ENCODE data around the gene CRYM.
A peak's percentile ranks its signal among the peaks of the same experiment; 100 is the strongest.
"Not testable (repeated sequence)": the region's sequence is repeated elsewhere in the genome, so short reads cannot be mapped to it uniquely, and the experiment has no call there.

The CRYM gene

DNA sequence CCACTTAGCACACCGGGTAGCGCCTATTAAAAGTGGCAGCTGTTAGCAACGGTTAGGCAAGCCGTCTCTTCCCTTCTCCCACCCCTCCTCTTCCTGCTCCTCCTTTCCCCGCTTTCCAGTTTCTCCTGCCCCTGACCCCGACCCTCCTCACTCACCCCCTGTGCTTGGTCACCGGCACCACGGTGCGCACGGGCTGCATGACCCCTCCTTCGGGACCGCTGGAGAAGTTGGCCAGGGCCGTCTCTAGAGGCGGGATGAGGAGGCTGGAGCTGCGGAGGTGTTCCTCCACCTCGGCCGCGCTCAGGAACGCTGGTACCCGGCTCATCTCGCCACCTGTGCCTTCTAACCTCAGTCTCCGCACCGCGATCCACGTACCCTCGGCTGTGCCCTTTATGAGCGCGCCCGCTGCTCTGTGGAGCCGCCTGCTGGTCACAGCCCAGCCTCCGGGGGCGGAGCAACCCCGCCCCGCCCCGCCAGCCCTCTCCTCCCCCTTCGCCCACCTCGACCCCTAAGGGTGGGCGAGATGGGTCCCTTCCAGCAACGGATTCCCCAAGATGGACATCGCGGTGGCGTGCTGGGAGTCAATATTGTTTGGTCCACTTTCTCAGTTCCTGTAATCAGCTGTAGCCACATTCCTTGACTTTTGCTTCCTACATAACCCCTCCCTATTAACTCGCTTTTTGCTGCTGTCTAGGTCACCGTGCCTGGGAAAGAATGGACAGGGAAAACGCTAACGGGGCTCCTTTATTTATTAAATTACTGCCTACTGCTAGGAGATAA lies at the start of gene CRYM:
Gene CRYM (minus strand): TSS at position 364 of the 780 bp plus-strand sequence. CDS start 39 bp downstream, at position 325.
- DNase-seq: peak in 2 of 4 experiments; percentile 14 to 24

DNA sequence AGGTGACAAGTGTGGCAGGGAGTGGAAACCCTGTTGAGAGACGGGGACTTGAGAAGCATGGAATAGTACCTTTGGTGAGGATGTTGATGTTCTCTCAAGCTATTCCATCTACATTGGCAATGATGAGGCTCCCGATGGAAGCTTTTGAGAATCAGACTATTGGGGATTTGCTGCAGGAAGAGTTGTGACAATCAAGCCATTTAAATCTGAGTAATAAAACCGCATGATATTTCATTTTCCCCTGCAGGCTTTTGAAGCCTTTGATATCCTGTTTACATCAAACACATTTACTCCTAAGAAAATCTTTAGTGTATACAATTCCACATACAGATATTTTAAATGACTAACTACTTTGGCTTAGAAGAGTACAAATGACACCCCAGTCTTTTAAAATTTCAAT lies 49.0 kb upstream of the CRYM start:
- no peak for DNase-seq

DNA sequence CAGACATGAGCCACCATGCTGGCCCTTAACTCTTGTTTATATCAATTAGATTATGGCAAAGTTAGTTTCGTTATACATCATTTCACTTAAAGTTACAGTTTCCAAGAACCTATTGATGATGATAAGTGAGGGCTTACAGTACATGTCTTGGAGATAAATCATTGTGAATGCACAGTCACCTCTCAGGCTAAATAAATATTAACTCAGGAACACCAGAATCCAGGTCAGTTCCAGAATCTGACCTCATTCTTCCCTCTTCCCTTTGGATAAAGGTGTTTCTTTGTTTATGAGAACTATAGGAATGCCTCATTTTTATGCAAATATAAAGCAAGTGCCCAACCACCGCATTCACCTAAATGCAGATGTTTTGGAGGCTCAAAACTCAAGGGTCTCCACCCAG lies 48.4 kb upstream of the CRYM start:
- DNase-seq: no peak

DNA sequence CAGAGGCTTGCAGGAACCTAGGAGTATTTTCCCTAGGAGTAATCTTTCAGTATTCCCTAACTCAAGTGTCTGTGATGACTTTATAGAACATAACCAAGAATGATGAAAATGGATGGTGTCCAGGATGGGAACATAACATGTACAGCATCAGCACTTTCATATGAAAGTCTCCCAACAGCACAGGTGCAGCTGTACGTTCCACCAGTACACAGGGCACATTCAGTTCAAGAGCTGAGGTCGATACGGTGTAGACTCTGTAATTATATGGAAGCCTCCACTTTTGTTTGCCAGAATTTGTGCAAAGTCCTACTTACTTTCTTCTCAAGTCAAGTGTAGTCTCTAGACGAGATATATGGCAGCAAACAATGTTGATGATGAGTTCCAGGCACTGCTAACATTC lies 46.2 kb upstream of the CRYM start:
- no peak for DNase-seq

DNA sequence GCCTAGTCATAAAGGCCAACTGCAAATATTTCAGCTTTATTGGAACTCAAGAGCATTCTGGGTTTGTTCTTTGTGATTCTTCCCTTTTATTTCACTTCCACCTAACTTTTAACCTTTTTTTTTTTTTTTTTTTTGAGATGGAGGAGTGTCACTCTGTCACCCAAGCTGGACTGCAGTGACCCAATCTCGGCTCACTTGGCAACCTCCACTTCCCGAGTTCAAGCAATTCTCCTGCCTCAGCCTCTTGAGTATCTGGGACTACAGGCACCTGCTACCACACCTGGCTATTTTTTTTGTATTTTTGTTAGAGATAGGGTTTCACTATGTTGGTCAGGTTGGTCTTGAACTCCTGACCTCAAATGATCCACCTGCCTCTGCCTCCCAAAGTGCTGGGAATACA lies 44.2 kb upstream of the CRYM start:
- DNase-seq: not testable (repeated sequence)

DNA sequence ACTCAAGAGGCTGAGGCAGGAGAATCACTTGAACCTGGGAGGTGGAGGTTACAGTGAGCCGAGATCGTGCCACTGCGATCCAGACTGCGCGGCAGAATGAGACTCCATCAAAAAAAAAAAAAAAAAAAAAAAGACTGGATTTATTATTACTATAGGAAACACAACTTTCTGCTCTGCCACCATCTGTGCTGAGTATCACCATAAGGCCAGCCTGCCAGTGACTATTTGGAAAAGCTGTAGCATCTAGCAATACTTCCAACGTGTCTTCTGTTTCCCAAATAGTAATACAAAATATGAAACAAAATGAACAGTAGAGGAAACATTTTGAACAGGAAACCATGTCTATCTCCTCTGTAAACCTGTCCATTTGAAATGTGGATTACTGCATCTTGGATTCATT lies 43.6 kb upstream of the CRYM start:
- no peak for DNase-seq

DNA sequence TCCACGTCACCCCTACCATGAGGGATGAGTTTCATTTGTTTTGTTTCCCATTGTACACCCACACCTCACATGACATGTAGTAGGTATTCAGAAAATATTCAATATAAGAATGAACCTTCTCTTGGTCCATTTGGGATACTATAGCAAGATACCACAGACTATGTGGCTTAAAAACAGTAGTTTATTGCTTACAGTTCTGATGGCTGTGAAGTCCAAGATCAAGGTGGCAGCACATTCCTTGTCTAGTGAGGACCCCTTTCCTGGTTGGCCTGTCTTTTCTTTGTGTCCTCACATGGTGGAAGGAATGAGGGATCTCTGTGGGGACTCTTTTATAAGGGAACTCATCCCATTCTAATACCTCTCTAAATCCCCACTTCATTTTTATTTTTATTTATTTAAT lies 36.2 kb upstream of the CRYM start:
- no peak for DNase-seq

DNA sequence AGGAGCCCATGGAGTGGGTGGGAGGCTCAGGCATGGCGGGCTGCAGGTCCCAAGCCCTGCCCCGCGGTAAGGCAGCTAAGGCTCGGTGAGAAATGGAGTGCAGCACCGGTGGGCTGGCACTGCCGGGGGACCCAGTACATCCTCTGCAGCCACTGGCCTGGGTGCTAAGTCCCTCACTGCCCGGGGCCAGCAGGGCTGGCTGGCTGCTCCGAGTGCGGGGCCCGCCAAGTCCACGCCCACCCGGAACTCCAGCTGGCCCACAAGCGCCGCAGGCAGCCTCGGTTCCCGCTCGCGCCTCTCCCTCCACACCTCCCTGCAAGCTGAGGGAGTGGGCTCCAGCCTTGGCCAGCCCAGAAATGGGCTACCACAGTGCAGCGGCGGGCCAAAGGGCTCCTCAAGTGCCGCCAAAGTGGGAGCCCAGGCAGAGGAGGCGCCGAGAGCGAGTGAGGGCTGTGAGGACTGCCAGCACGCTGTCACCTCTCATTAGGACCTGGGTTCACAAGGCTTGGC lies 34.8 kb upstream of the CRYM start:
- not testable (repeated sequence) for DNase-seq

DNA sequence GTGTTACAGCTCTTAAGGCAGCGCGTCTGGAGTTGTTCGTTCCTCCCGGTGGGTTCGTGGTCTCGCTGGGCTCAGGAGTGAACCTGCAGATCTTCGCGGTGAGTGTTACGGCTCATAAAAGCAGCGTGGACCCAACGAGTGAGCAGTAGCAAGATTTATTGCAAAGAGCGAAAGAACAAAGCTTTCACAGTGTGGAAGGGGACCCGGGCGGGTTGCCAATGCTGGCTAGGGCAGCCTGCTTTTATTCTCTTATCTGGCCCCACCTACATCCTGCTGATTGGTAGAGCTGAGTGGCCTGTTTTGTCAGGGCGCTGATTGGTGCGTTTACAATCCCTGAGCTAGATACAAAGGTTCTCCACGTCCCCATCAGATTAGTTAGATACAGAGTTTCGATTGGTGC lies 34.0 kb upstream of the CRYM start:
- DNase-seq: not testable (repeated sequence)

DNA sequence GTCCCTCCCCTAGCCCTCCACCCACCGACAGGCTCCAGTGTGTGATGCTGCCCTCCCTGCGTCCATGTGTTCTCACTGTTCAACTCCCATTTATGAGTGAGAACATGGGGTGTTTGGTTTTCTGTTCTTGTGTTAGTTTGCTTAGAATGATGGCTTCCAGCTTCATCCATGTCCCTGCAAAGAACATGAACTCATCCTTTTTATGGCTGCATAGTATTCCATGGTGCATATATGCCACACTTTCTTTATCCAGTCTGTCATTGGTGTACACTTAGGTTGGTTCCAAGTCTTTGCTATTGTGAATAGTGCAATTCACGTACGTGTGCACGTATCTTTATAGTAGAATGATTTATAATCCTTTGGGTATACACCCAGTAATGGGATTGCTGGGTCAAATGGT lies 28.6 kb upstream of the CRYM start:
- DNase-seq: not testable (repeated sequence)

DNA sequence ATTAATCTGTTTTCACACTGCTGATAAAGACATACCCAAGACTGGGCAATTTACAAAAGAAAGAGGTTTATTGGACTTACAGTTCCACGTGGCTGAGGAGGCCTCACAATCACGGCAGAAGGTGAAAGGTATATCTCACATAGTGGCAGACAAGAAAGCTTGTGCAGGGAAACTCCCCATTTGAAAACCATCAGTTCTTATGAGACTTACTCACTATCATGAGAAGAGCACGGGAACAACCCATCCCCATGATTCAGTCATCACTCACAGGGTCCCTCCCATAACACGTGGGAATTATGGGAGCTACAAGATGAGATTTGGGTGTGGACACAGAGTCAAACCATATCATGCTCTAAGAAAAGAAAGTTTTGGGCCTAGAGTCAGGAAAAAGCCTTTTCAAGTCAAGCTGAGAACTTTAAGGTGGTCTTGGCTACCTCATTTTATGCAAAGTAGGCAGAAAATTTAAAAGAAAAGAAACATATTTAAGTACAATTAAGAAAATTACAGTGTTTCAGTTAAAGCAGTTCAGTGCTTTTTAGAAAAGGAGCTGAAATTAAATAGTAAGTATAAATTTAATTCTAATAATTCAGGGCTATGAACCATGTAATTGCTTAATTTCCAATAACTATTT lies 24.9 kb upstream of the CRYM start:
- DNase-seq: no peak

DNA sequence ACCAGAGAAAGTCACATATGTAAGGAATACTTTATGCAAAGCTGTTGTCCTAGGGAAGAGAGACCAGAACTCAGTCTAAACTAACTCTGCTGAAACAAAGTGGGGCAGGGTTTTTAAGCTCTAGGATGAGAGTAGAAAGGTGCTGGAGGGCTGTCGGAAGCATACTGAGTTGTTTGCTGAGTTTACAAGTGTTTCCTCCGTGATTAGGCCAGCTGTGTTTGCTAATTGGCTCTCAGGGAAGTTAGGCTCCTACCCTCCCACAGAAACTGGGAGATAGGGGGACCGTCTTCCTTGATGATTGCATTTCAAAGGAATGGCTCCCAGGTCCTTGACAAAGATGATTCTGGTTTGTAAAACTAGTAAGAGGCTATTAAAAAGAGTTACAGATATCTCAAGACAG lies 24.4 kb upstream of the CRYM start:
- DNase-seq: no peak

DNA sequence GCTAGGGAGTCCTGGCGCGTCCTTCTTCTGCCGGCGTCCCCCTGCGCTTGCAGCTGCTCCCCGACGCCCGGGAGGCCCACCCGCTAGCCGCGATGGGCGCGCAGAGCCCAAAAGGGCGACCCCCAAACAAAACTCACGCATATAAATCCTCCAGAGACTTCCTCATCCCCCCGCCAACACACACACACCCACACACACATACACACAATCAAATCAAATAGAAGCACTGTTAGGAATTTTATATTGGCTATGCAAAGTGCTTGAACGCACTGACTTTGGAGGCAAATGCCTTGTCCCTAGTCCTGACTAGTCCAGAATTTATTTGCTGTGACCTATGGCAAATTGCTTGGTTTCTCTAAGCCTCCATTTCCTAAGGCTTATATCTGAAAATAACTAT lies 23.8 kb upstream of the CRYM start:
- DNase-seq: no peak

DNA sequence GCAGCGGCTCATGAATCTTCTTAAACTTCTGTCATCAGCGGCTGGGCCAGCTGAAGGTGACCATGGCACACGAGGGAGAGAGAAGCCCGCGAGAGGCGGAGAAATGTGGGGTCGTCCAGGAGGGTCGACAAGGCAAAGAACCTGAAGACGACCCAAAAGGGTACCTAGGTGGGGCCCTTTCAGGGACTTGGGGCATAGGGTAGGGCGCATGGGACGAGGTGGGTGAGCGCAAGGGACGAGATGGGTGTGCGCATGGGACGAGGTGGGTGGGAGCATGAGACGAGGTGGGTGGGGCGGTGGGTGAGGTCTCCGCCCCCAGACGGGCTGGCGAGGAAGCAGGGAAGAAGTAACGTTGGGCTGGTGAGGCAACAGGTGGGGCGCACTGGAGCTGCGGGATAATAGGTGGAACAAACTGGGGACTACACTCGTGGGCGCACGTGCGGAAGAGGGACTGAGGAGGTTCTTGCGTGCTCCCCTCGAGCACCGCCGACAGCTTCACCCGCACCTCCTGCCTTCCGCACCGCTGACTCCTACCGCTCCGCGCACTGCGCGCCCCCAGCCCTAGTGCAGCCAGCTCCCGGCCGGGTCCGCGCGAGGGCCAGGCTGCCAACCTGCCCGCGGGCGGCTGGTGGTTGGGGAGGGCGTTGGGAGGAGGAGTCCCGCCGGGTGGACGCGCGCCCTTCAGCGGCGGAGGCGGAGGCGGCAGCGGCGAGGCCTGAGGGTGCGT lies 23.2 kb upstream of the CRYM start:
- peak in 1 of 4 experiments; percentile 4 for DNase-seq

DNA sequence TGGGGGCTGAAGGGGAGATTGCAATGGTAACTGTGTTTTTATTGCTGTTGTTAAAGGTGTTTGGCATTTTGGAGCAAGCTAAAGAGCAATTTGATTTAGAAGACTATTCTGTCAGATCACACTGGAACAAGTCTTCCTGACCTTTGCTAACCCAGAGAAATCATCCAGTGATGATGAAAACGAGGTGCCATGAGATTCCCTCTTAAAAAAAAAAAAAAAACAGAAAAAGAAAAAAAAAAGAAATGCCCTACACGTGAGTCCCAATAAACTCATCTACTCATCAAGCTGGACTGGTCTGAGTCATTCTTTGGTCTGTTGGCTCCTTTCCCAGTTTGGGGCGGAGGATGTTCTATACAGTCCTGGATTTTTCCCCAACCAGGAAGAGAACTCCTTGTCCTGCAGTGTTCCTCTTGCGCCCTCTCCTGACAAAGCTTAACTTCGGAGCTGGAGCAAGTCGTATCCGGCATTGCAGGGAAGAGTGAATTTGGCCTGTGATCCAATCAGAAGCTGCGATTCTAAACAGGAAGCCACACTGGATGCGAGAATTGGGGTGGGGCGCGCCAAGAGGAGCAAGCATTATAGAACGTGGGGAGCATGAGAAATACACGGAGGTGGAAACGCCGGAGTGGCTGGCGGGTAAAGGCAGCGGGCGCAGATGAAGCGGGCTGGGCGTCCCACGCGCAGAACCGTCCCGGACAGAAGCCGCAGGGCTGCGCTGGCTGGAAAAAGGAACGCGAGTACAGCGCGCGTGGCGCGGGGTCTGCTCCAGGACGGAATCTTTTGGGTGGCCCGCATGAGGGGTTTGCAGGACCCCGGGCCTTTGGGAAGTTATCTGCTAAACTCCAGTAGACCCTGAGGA lies 22.4 kb upstream of the CRYM start:
- no peak for DNase-seq

DNA sequence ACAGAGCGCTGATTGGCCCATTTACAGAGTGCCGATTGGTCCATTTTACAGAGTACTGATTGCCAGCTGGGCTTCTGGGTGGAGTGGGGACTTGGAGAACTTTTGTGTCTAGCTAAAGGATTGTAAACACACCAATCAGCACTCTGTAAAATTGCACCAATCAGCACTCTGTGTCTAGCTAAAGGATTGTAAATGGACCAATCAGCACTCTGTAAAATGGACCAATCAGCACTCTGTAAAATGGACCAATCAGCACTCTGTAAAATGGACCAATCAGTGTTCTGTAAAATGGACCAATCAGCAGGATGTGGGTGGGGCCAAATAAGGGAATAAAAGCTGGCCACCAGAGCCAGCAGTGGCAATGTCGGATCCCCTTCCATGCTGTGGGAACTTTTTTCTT lies 11.7 kb upstream of the CRYM start:
- not testable (repeated sequence) for DNase-seq

DNA sequence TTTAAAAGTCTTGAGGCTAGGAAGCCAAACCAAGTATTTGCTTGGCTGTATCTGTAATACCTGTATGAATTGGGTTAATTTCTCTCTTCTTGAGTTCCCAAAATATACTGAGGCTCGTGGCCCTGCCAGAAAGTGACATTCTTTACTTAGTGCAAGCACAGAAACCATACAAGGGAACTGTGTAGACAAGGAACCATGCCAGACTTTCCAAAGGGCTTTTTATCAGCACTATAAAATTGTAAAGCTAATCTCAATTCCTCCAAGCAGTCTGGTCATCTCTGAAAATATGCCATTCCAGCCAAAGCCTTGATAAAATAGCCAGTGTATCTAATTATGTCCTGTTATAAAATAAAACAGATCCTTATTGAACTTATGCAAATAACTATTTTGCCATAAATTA lies 7.2 kb upstream of the CRYM start:
- DNase-seq: no peak

DNA sequence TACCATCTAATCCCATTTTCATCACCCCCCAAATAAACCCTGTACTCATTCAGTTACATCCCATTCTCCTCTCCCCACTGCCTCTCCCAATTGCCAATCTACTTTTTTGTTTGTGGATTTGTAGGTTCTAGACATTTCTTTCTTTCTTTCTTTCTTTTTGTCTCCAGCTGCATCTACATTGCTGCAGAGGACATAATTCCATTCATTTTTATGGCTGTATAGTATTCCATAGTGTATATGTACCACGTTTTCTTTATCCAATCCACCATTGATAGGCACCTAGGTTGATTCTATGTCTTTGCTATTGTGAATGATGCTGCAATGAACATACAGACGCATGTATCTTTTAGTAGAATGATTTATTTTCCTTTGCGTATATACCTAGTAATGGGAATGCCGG lies 6.3 kb upstream of the CRYM start:
- DNase-seq: no peak

DNA sequence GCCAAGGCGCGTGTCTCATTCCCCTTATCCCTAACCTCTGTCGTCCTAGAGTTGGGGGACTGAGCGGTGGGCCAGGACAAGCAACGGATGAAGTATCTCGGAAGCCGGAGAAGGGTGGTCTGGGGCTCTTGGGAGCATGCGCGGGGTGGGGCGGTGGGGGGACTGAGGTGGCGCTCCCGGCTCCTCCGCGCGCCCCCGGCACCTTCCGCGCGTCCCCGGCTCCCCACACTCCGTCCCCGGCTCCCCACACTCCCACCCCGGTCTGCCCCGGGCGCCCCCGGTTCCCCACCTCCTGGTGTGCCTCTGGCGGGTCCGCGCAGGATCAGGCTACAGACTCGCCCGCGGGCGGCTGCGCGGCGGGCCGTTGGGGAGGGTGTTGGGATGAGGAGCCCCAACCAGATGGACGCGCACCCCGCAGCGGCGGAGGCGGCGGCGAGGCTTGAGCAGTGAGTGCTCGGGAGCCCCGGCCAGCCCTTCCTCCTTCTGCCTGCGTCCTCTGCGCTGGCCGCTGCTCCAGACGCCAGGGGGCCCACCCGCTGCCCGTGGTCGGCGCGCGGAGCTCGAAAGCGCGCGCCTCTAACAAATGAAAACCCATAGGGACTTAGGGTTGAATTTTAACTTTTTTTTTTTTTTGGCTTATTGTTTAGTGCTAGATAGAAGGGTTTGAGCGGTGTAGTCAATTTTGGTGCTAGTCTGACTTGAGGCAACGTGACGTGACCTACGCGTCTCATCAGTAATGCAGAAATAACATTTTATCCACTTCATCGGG lies 5.6 kb upstream of the CRYM start:
- no peak for DNase-seq

DNA sequence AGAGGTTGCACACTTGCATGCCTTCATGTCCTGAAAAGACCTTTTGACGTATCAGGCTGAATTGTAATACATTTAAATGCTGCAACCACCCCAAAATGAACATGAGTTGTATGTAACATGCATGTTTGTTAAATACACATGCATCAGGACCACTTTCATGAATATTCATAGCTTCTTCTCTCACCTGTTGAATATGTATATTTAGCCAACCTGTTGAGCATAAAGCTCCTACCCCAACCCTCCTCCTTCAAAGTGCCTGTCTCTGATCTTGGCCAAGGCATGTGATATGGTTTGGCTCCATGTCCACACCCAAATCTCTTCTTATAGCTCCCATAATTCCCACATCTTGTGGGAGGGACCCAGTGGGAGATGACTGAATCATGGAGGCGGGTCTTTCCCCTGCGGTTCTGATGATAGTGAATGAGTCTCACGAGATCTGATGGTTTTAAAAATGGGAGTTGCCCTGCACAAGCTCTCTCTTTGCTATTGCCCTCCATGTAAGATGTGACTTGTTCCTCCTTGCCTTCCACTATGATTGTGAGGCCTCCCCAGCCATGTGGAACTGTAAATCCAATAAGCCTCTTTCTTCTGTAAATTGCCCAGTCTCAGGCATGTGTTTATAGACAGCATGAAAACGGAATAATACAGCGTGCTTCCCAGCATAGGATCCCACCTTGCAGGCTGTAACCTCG lies 3.8 kb upstream of the CRYM start:
- DNase-seq: no peak

DNA sequence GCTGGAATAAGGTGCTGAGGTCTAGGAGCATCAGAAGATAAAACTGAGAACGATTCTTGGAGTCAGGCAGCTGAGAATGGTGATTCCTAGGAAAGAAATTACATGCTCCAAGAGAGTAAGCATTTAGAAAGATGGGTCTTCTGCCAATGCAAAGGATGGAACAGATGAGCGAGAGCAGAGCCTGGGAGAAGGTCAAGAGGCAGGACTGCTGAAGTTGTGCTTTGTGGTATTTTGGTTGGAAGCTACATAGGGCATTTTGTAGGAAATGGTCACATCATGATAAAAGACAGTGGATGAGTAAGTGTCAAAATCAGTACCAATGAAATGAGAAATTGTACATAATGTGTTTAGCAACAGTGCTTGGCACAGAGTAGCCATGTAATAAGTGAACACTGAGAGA lies 1.4 kb upstream of the CRYM start:
- DNase-seq: no peak
